Fibroblast of skin of right quadriceps (primary cell): ENCODE data around the gene MBP.
A peak's percentile ranks its signal among the peaks of the same experiment; 100 is the strongest.

Source experiments
- DNase-seq: peaks from one replicate; pipeline ENCODE4 v3.0.0-alpha.2; 2013

The MBP gene

GRCh38 chr18:77150588-77150987 is 18.0 kb upstream of the MBP start:
- DNase-seq, result no peak

GRCh38 chr18:77148289-77148688 is 15.7 kb upstream of the MBP start:
- no peak for DNase-seq

GRCh38 chr18:77147418-77147852 is 14.9 kb upstream of the MBP start:
- DNase-seq, result peak; percentile 47

- no peak for DNase-seq
Measured at GRCh38 chr18:77146249-77147080, 13.9 kb upstream of the MBP start.

GRCh38 chr18:77145364-77145901 is 12.8 kb upstream of the MBP start:
- DNase-seq, result no peak

GRCh38 chr18:77144451-77145118 is 12.0 kb upstream of the MBP start:
- no peak for DNase-seq

GRCh38 chr18:77144046-77144445 is 11.5 kb upstream of the MBP start:
- DNase-seq, result no peak

GRCh38 chr18:77143196-77143595 is 10.6 kb upstream of the MBP start:
- DNase-seq, result no peak

GRCh38 chr18:77141401-77142118 is 9.0 kb upstream of the MBP start:
- DNase-seq, result no peak

GRCh38 chr18:77140439-77141109 is 8.0 kb upstream of the MBP start:
- DNase-seq, result no peak

GRCh38 chr18:77140030-77140429 is 7.4 kb upstream of the MBP start:
- no peak for DNase-seq

- DNase-seq, result no peak
Measured at GRCh38 chr18:77139619-77140018, 7.0 kb upstream of the MBP start.

- DNase-seq, result no peak
Measured at GRCh38 chr18:77138270-77138669, 5.7 kb upstream of the MBP start.

GRCh38 chr18:77137851-77138250 is 5.3 kb upstream of the MBP start:
- DNase-seq, result no peak

GRCh38 chr18:77136871-77137665 is 4.5 kb upstream of the MBP start:
- no peak for DNase-seq

- no peak for DNase-seq
Measured at GRCh38 chr18:77136076-77136718, 3.6 kb upstream of the MBP start.

- no peak for DNase-seq
Measured at GRCh38 chr18:77135339-77136075, 2.9 kb upstream of the MBP start.

- DNase-seq, result no peak
Measured at GRCh38 chr18:77134611-77135010, 2.0 kb upstream of the MBP start.

GRCh38 chr18:77133835-77134496 is 1.4 kb upstream of the MBP start:
- no peak for DNase-seq
